HG03521 (cell line): ENCODE data around the gene NOTCH3.

Experiments used
- ATAC-seq: cut with Tn5 transposase; IDR thresholded peaks from one replicate; pipeline ENCODE4 v1.9.1; 2021; ENCODE audit warnings: mild to moderate bottlenecking, moderate library complexity; ENCODE audit not compliant: unreplicated experiment

The NOTCH3 gene

GRCh38 chr19:15200553-15201364, at the start of gene NOTCH3:
TSS of gene NOTCH3 (minus strand) at chr19:15200995. CDS start at chr19:15200905, 90 bp downstream.
- ATAC-seq: no peak

GRCh38 chr19:15250640-15250993, 49.8 kb upstream of the NOTCH3 start:
- ATAC-seq: no peak

- ATAC-seq: no peak
Measured at GRCh38 chr19:15249972-15250639, 49.3 kb upstream of the NOTCH3 start.

GRCh38 chr19:15249528-15249874, 48.7 kb upstream of the NOTCH3 start:
- ATAC-seq: no peak

- ATAC-seq: no peak
Measured at GRCh38 chr19:15248648-15249527, 48.1 kb upstream of the NOTCH3 start.

- ATAC-seq: no peak
Measured at GRCh38 chr19:15248106-15248505, 47.3 kb upstream of the NOTCH3 start.

GRCh38 chr19:15247107-15248014, 46.6 kb upstream of the NOTCH3 start:
- ATAC-seq: no peak

GRCh38 chr19:15246198-15246481, 45.3 kb upstream of the NOTCH3 start:
- ATAC-seq: no peak

GRCh38 chr19:15245370-15246197, 44.8 kb upstream of the NOTCH3 start:
- ATAC-seq: no peak

GRCh38 chr19:15244808-15245207, 44.0 kb upstream of the NOTCH3 start:
- no peak for ATAC-seq

- no peak for ATAC-seq
Measured at GRCh38 chr19:15244106-15244803, 43.5 kb upstream of the NOTCH3 start.

- no peak for ATAC-seq
Measured at GRCh38 chr19:15243236-15243957, 42.6 kb upstream of the NOTCH3 start.

- no peak for ATAC-seq
Measured at GRCh38 chr19:15241259-15241910, 40.6 kb upstream of the NOTCH3 start.

GRCh38 chr19:15240515-15240914, 39.7 kb upstream of the NOTCH3 start:
- ATAC-seq: no peak

GRCh38 chr19:15239337-15239949, 38.6 kb upstream of the NOTCH3 start:
- no peak for ATAC-seq

- no peak for ATAC-seq
Measured at GRCh38 chr19:15238639-15239155, 37.9 kb upstream of the NOTCH3 start.
